Measurements from ENCODE around the gene EDN2. TPM values are rescaled to one million over a fixed set of nuclear protein-coding genes. Genes with fewer than 3 reads are reported as not detected.

Gene EDN2
- total RNA-seq, 1 experiment from 2014 or later: 0.24 TPM

DNA sequence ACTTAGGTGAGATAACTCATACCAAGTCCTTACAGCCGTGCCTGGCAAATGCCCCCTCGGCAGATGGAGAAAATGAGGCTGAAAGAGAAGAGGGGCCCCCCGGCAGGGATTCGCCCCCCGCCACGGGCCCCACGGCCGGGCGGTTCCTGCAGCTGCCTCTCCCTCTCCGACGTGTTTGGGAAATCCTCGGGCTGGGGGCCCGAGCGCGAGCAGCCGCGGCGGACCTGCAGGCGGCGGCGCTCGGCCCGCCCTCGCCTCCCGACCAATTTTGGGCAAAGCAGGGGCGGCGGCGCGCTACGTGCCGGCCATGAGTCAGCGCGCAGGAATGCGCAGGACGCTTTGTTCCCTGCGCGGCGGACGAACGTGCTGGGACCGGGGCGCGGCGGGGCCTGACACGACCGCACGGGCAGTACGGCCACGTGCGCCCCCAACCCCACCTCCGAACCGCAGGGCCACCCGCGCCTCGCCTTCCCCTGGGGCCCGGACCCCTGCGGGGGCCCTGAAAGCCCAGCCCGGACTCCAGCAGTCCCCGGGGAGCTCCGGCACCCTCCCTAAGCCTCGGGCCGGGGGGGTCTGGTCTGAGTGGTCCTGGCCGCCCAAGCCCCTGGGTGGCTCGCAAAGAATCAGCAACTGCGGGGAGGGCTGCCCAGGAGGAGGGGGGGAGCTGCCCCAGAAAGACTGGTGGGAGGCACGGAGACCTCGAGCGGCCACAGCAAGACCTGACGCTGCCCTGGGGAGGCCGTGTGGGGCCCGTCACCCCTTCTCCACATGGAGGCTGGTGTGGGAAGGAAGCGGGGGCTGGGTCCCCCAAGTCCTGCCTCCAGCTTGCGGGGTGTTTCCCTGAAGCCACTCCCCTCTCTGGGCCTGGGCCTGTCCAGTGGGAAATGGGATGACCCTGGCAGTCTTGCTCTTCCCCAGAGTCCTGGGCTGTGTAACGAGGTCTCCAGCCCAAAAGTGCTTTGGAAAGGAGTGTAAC, 11.9 kb upstream of the EDN2 start:
- peak overlapping the region; percentile 71 for H3T11ph ChIP-seq (ENCODE audit: low read length)
- no peak overlapping the region for H2BK5ac ChIP-seq (ENCODE audit: insufficient read length, low read length)
- WGBS (ENCODE audit: extremely low coverage, insufficient read length, low lambda C conversion rate): no CpG with 5 or more reads among the region's 74 CpGs
- peak overlapping the region; percentile 99 for H3K4ac ChIP-seq (ENCODE audit: low read depth, low read length)
- Mint-ChIP-seq H3K27me3 (ENCODE audit: low read depth) (peaks cover 15% of the 10 kb centered on the region), H3K9me3 (no peaks in the 10 kb centered on the region), H3K36me3 (ENCODE audit: insufficient read depth in 1 of 3, low read depth in 3 of 3) (no peaks in the 10 kb centered on the region), H3K4me1 (peaks cover 26 to 27% of the 10 kb centered on the region in 2 experiments), H3K27ac (peak overlapping the region in 2 of 3 experiments; percentile 52 to 82; a peak in 1 of 7 replicates), H3K4me3 (0 out of 5 replicates have a peak overlapping the region, but pooled peaks of 1 of the 2 experiments have one; percentile 14)
- DNase-seq: peak; percentile 91
- peak overlapping the region; percentile 99 for H2BK120ac ChIP-seq (ENCODE audit: low read depth, low read length, poor library complexity, severe bottlenecking)
- no peaks in the 10 kb centered on the region for H3K4me1 ChIP-seq (ENCODE audit: insufficient read depth, low read length)
- H2BK15ac ChIP-seq (ENCODE audit: low read depth, low read length): no peak overlapping the region
- H2BK12ac ChIP-seq (ENCODE audit: insufficient read length, low read depth, low read length): no peak overlapping the region
- no peaks in the 10 kb centered on the region for H3K79me1 ChIP-seq (ENCODE audit: insufficient read depth, low read depth, low read length, poor library complexity, severe bottlenecking)
- no peak overlapping the region for H3K27ac ChIP-seq (ENCODE audit: insufficient read length, low read depth, low read length)
- H3K14ac ChIP-seq (ENCODE audit: insufficient read depth, low read length): peak overlapping the region; percentile 98
- H2BK20ac ChIP-seq (ENCODE audit: low read depth, low read length, poor library complexity, severe bottlenecking): peak overlapping the region; percentile 46
- no peaks in the 10 kb centered on the region for H3K9me3 ChIP-seq (ENCODE audit: control insufficient read depth, low read depth, low read length)
- TF ChIP-seq, protein P1, sequence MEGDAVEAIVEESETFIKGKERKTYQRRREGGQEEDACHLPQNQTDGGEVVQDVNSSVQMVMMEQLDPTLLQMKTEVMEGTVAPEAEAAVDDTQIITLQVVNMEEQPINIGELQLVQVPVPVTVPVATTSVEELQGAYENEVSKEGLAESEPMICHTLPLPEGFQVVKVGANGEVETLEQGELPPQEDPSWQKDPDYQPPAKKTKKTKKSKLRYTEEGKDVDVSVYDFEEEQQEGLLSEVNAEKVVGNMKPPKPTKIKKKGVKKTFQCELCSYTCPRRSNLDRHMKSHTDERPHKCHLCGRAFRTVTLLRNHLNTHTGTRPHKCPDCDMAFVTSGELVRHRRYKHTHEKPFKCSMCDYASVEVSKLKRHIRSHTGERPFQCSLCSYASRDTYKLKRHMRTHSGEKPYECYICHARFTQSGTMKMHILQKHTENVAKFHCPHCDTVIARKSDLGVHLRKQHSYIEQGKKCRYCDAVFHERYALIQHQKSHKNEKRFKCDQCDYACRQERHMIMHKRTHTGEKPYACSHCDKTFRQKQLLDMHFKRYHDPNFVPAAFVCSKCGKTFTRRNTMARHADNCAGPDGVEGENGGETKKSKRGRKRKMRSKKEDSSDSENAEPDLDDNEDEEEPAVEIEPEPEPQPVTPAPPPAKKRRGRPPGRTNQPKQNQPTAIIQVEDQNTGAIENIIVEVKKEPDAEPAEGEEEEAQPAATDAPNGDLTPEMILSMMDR (conservative IDR thresholded peaks at IDR 0.05): no peak
- H4K91ac ChIP-seq (ENCODE audit: insufficient read length, low read depth, low read length): peak overlapping the region; percentile 100
- H3K56ac ChIP-seq (ENCODE audit: insufficient read length, low read depth, low read length): no peak overlapping the region
- H3K23ac ChIP-seq (ENCODE audit: insufficient read length, low read depth, low read length): no peak overlapping the region
- H4K20me1 ChIP-seq (ENCODE audit: control insufficient read depth, insufficient read depth, insufficient read length): no peaks in the 10 kb centered on the region
- H4K8ac ChIP-seq (replicated peaks; ENCODE audit: insufficient read length, low read depth, low read length): no peak overlapping the region
- H2AK5ac ChIP-seq (ENCODE audit: insufficient read length, low read length): no peak overlapping the region
- H3K79me2 ChIP-seq (ENCODE audit: insufficient read depth, low read length): no peaks in the 10 kb centered on the region
- H2AFZ ChIP-seq (ENCODE audit: low read length): no peak overlapping the region
- no peak overlapping the region for H3K9ac ChIP-seq (ENCODE audit: extremely low read depth, insufficient read length, low read length)
- H3K23me2 ChIP-seq (ENCODE audit: insufficient read length, low read depth, low read length, poor library complexity, severe bottlenecking): no peaks in the 10 kb centered on the region
- H4K5ac ChIP-seq (ENCODE audit: insufficient read length, low read depth, low read length): peak overlapping the region; percentile 55
- no peaks in the 10 kb centered on the region; the same call in 1 of the 2 replicates for H3K27me3 ChIP-seq (ENCODE audit: insufficient read depth, low read length)
- peak overlapping the region; percentile 97 for H3K18ac ChIP-seq (ENCODE audit: insufficient read length, low read depth, low read length)
- peak overlapping the region; percentile 8 for H3K4me2 ChIP-seq (ENCODE audit: insufficient read depth, insufficient read length, low read length)

Measured in H9 (cell line).